22Rv1 (cell line): ENCODE results near the gene KCTD13.

Experiments used
- ZFX ChIP-seq: fragments of 450-650 bp; IDR thresholded peaks from 2 replicates; pipeline ENCODE4 v1.6.1; 2017; ENCODE audit warnings: antibody characterized with exemption, borderline replicate concordance
- TF ChIP-seq, protein P1 (sequence below): fragments of 450-650 bp; IDR thresholded peaks from 2 replicates; pipeline ENCODE4 v1.5.1; 2017; ENCODE audit warnings: mild to moderate bottlenecking

DNA sequence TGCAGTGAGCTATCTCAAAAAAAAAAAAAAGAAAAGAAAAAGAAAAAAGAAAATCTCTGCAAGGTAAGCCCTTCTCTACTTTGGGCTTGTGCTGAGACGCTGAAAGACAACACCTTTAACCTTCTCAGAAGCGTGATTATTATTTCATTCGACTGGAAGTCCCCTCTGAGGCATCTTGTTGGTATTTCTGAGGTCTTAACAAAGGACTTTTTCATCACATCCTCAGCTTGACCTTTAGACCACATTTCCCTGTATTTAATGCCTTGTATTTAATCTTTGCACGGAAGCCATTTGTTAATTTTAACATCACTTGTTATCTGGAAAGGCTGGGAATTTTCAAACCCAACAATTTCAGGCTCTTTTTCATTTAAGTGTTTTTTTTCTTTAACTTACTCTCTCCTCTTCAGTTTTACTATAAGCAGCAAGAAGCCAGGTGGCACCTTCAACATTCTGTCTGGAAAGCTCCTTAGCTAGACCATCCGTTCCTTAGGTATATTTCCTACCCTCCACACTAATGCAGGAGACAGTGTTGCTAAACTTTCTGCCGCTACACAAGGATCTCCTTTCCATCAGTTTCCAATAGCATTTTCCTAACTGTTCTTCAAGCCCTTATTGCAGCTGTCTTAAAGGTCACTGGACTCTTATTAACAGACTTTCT is 10.3 kb downstream of the KCTD13 start:
- TF ChIP-seq, protein P1, sequence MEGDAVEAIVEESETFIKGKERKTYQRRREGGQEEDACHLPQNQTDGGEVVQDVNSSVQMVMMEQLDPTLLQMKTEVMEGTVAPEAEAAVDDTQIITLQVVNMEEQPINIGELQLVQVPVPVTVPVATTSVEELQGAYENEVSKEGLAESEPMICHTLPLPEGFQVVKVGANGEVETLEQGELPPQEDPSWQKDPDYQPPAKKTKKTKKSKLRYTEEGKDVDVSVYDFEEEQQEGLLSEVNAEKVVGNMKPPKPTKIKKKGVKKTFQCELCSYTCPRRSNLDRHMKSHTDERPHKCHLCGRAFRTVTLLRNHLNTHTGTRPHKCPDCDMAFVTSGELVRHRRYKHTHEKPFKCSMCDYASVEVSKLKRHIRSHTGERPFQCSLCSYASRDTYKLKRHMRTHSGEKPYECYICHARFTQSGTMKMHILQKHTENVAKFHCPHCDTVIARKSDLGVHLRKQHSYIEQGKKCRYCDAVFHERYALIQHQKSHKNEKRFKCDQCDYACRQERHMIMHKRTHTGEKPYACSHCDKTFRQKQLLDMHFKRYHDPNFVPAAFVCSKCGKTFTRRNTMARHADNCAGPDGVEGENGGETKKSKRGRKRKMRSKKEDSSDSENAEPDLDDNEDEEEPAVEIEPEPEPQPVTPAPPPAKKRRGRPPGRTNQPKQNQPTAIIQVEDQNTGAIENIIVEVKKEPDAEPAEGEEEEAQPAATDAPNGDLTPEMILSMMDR = no peak
- no peak for TF ChIP-seq ZFX
